HepG2 (cell line): ENCODE results near the gene PCGF2. TPM values are rescaled to one million over a fixed set of nuclear protein-coding genes. Genes with fewer than 3 reads are reported as not detected.

Experiments used
- CEBPZ ChIP-seq: IDR thresholded peaks from 2 replicates; pipeline ENCODE4 v1.6.1; 2012; ENCODE audit warnings: low read length, improper control_type of control experiment
- ELF4 ChIP-seq: sonication (generic); formaldehyde crosslinking; IDR thresholded peaks from 2 replicates; pipeline ENCODE4 v1.5.0; 2020; ENCODE audit warnings: missing genetic modification reagents, mild to moderate bottlenecking, moderate library complexity, borderline replicate concordance
- FOXK1 ChIP-seq: sonication (generic); formaldehyde crosslinking; IDR thresholded peaks from 2 replicates; pipeline ENCODE4 v1.4.0; 2020; ENCODE audit warnings: low read depth, missing genetic modification reagents, borderline replicate concordance
- GFI1 ChIP-seq: sonication (generic); formaldehyde crosslinking; IDR thresholded peaks from 2 replicates; pipeline ENCODE4 v1.5.0; 2020; ENCODE audit warnings: missing genetic modification reagents, mild to moderate bottlenecking, borderline replicate concordance
- HNRNPK ChIP-seq: fragments of 200-400 bp; formaldehyde crosslinking; IDR thresholded peaks from 2 replicates; pipeline ENCODE4 v1.6.1; 2018; ENCODE audit warnings: low read length, low read depth, moderate library complexity, mild to moderate bottlenecking; ENCODE audit not compliant: poor library complexity, severe bottlenecking
- ISL2 ChIP-seq: sonication (generic); formaldehyde crosslinking; IDR thresholded peaks from 2 replicates; pipeline ENCODE4 v1.5.0; 2020; ENCODE audit warnings: missing genetic modification reagents
- KLF6 ChIP-seq: IDR thresholded peaks from 2 replicates; pipeline ENCODE4 v1.8.0; 2016; ENCODE audit warnings: missing biosample characterization, missing genetic modification reagents
- MIER3 ChIP-seq: IDR thresholded peaks from 2 replicates; pipeline ENCODE4 v1.6.1; 2016; ENCODE audit warnings: missing compliant biosample characterization, borderline replicate concordance
- MLX ChIP-seq: IDR thresholded peaks from 2 replicates; pipeline ENCODE4 v1.6.1; 2016
- MTERF4 ChIP-seq: sonication (generic); formaldehyde crosslinking; IDR thresholded peaks from 2 replicates; pipeline ENCODE4 v1.8.0; 2023; ENCODE audit warnings: mild to moderate bottlenecking, missing genetic modification reagents
- NCOR1 ChIP-seq: fragments of 200-600 bp; sonication (generic); IDR thresholded peaks from 2 replicates; pipeline ENCODE4 v1.7.0; 2017; ENCODE audit warnings: antibody characterized with exemption, low read length, borderline replicate concordance
- NFIC ChIP-seq: IDR thresholded peaks from 2 replicates; pipeline ENCODE4 v1.6.1; 2012; ENCODE audit warnings: mild to moderate bottlenecking, low read length, inconsistent platforms
- RBFOX2 ChIP-seq: fragments of 200-400 bp; formaldehyde crosslinking; IDR thresholded peaks from 2 replicates; pipeline ENCODE4 v1.6.1; 2017; ENCODE audit warnings: low read depth, mild to moderate bottlenecking, low read length
- RFX5 ChIP-seq: IDR thresholded peaks from 2 replicates; pipeline ENCODE4 v1.6.1; 2011; ENCODE audit warnings: low read depth, low read length, improper control_type of control experiment
- SALL2 ChIP-seq: sonication (generic); formaldehyde crosslinking; IDR thresholded peaks from 2 replicates; pipeline ENCODE4 v1.8.1; 2023; ENCODE audit warnings: mild to moderate bottlenecking, missing genetic modification reagents, inconsistent platforms
- SIX4 ChIP-seq: sonication (generic); formaldehyde crosslinking; IDR thresholded peaks from 2 replicates; pipeline ENCODE4 v1.4.0; 2020; ENCODE audit warnings: missing genetic modification reagents
- SNAPC2 ChIP-seq: sonication (generic); formaldehyde crosslinking; IDR thresholded peaks from 2 replicates; pipeline ENCODE4 v1.8.1; 2022; ENCODE audit warnings: mild to moderate bottlenecking, missing genetic modification reagents
- TAF15 ChIP-seq: fragments of 200-400 bp; formaldehyde crosslinking; IDR thresholded peaks from one replicate; pipeline ENCODE4 v1.6.1; 2018; ENCODE audit warnings: mild to moderate bottlenecking, low read depth, low read length; ENCODE audit not compliant: poor library complexity, severe bottlenecking
- ZNF773 ChIP-seq: sonication (generic); formaldehyde crosslinking; IDR thresholded peaks from 2 replicates; pipeline ENCODE4 v1.4.0; 2020; ENCODE audit warnings: missing genetic modification reagents, borderline replicate concordance
- ZNF788 ChIP-seq: sonication (generic); formaldehyde crosslinking; IDR thresholded peaks from 2 replicates; pipeline ENCODE4 v1.5.0; 2020; ENCODE audit warnings: mild to moderate bottlenecking, missing genetic modification reagents, borderline replicate concordance
- ZNF883 ChIP-seq: sonication (generic); formaldehyde crosslinking; IDR thresholded peaks from 2 replicates; pipeline ENCODE4 v1.5.1; 2020; ENCODE audit warnings: mild to moderate bottlenecking, missing genetic modification reagents; ENCODE audit errors: not compliant biosample characterization
- ZZZ3 ChIP-seq: sonication (generic); formaldehyde crosslinking; IDR thresholded peaks from 2 replicates; pipeline ENCODE4 v1.4.0; 2020; ENCODE audit warnings: missing genetic modification reagents, mild to moderate bottlenecking, borderline replicate concordance
- polyA plus RNA-seq, 8 experiments: library from polyadenylated mRNA; depleted of rRNA in 3 of 8; stranded (reverse) in 7 of 8; unstranded in 1 of 8; fragments of >200 nt; fragmentation: Illumina TruSeq in 4 of 8; extraction: Trizol in 4 of 8; gene quantifications; 2 replicates each; pipeline versions ENCODE4 v1.2.1 to v1.2.3, GENCODE V29; 2011 to 2016; ENCODE audit warnings: low read depth in 4 of 8, missing spikeins in 1 of 8, mixed read lengths in 1 of 8; ENCODE audit not compliant: insufficient read depth in 1 of 8
- total RNA-seq, 5 experiments: library from RNA; depleted of rRNA; stranded (reverse); fragments of >200 nt; fragmentation: Illumina TruSeq; extraction: Trizol; gene quantifications; 2 replicates each; pipeline ENCODE4 v1.2.3, GENCODE V29; 2016; ENCODE audit warnings: low read depth in 1 of 5
- TF ChIP-seq, protein P1 (sequence below): sonication (generic); formaldehyde crosslinking; IDR thresholded peaks from 2 replicates; pipeline ENCODE4 v1.4.0; 2020; ENCODE audit warnings: low read depth, mild to moderate bottlenecking, missing genetic modification reagents
- TF ChIP-seq, protein P2 (sequence below): sonication (generic); formaldehyde crosslinking; IDR thresholded peaks from 2 replicates; pipeline ENCODE4 v1.5.0; 2020; ENCODE audit warnings: missing genetic modification reagents

The PCGF2 gene
- total and polyA plus RNA-seq, 2 of the 13 experiments (the other 11 are each of a cell fraction or from before 2014, with no cell fraction given), result 11.6 to 29.4 TPM

DNA sequence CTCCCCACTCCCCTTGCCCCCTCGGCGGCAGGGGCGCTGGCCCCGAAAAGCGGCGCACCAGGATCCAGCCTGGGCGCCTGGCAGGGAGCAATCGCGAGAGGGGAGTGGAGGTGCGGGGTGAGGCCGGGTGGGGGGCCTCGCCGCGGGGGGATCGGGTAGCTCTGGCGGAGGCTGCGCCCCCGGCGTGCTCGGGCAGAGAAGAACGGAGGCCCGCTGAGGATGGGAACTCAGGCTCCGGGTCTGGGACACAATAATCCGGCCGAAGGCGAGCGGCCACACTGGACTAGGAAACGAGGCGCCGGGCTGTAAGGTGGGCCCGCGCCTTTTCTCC, 721 bp upstream of the PCGF2 start (continued):
- TF ChIP-seq CEBPZ (no peak), TAF15 (peak; percentile 16), SNAPC2 (CRISPR knock-in tag) (no peak; the same call in 1 of the 2 replicates), SIX4 (CRISPR knock-in tag) (no peak), ISL2 (CRISPR knock-in tag) (no peak), NFIC (no peak), ZNF788 (CRISPR knock-in tag) (0 out of 2 replicates have a peak, but pooled peaks have one; percentile 10), GFI1 (CRISPR knock-in tag) (no peak), ELF4 (CRISPR knock-in tag) (peak; percentile 17; the same call in 1 of the 2 replicates), HNRNPK (peak; percentile 38), NCOR1 (no peak), MIER3 (CRISPR knock-in tag) (no peak), ZNF773 (CRISPR knock-in tag) (0 out of 2 replicates have a peak, but pooled peaks have one; percentile 69), MLX (CRISPR knock-in tag) (no peak), KLF6 (0 out of 2 replicates have a peak, but pooled peaks have one; percentile 6), ZNF883 (CRISPR knock-in tag) (peak; percentile 0), SALL2 (CRISPR knock-in tag) (no peak; the same call in 1 of the 2 replicates), ZZZ3 (no peak), FOXK1 (CRISPR knock-in tag) (no peak), RFX5 (no peak), MTERF4 (0 out of 2 replicates have a peak, but pooled peaks have one; percentile 1), RBFOX2 (peak; percentile 34)
- TF ChIP-seq, protein P1, sequence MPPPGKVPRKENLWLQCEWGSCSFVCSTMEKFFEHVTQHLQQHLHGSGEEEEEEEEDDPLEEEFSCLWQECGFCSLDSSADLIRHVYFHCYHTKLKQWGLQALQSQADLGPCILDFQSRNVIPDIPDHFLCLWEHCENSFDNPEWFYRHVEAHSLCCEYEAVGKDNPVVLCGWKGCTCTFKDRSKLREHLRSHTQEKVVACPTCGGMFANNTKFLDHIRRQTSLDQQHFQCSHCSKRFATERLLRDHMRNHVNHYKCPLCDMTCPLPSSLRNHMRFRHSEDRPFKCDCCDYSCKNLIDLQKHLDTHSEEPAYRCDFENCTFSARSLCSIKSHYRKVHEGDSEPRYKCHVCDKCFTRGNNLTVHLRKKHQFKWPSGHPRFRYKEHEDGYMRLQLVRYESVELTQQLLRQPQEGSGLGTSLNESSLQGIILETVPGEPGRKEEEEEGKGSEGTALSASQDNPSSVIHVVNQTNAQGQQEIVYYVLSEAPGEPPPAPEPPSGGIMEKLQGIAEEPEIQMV (CRISPR knock-in tag), result no peak
- TF ChIP-seq, protein P2, sequence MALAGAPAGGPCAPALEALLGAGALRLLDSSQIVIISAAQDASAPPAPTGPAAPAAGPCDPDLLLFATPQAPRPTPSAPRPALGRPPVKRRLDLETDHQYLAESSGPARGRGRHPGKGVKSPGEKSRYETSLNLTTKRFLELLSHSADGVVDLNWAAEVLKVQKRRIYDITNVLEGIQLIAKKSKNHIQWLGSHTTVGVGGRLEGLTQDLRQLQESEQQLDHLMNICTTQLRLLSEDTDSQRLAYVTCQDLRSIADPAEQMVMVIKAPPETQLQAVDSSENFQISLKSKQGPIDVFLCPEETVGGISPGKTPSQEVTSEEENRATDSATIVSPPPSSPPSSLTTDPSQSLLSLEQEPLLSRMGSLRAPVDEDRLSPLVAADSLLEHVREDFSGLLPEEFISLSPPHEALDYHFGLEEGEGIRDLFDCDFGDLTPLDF (CRISPR knock-in tag), result no peak
